Measurements from ENCODE around the gene NTM. TPM values are rescaled to one million over a fixed set of nuclear protein-coding genes. Genes with fewer than 3 reads are reported as not detected.

Gene NTM
- polyA plus RNA-seq, 1 donor (not counting 4 experiments of a cell fraction or from before 2014, with no cell fraction given), result 47.9 TPM

DNA sequence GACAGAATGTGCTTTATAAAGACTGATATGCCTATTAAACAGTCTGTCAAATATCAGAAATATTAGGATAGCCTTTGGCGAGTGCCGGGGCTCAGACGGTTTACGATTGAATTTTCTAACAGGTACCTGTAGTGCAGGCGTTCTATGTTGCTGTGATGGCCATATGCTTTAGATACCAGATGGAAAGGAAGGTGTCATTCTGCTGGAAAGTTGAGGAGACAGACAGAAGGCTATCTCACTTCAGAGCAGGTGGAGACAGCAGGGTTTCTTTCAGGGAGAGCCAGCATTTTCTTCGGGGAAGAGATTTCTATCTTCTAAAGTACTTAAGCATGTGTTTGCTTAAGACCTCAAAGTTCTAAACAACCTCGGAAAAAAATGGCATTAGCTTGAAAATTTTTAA, 415.4 kb downstream of the NTM start:
- FAIRE-seq, result no peak
- TF ChIP-seq EZH2 (IDR thresholded peaks at IDR 0.05; ENCODE audit: low read length), result no peak
- TF ChIP-seq, protein P1, sequence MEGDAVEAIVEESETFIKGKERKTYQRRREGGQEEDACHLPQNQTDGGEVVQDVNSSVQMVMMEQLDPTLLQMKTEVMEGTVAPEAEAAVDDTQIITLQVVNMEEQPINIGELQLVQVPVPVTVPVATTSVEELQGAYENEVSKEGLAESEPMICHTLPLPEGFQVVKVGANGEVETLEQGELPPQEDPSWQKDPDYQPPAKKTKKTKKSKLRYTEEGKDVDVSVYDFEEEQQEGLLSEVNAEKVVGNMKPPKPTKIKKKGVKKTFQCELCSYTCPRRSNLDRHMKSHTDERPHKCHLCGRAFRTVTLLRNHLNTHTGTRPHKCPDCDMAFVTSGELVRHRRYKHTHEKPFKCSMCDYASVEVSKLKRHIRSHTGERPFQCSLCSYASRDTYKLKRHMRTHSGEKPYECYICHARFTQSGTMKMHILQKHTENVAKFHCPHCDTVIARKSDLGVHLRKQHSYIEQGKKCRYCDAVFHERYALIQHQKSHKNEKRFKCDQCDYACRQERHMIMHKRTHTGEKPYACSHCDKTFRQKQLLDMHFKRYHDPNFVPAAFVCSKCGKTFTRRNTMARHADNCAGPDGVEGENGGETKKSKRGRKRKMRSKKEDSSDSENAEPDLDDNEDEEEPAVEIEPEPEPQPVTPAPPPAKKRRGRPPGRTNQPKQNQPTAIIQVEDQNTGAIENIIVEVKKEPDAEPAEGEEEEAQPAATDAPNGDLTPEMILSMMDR (optimal IDR thresholded peaks at IDR 0.05 in 1 of 3, IDR thresholded peaks at IDR 0.05 in 1 of 3, conservative IDR thresholded peaks at IDR 0.05 in 1 of 3; ENCODE audit: extremely low read depth in 1 of 3, insufficient read depth in 2 of 3, low read length in 3 of 3), result no peak

DNA sequence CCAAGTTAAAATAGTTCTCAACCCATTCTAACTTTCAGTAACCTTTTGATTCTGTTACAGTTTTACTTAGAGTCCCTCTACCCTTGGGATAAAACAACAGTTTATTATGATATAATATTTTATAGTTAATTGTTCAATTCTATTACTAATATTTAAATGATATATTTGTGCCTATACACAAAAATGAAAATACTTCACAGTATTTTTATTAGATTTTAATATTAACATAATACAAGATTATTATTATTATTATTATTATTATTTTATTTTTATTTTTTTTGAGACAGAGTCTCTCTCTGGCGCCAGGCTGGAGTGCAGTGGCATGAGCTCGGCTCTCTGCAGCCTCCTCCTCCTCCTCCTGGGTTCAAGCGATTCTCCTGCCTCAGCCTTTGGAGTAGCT, 416.7 kb downstream of the NTM start:
- no peak for DNase-seq (ENCODE audit: low read depth, low spot score)

More for the DNA sequence above, 415.4 kb downstream of the NTM start:
- dilution Hi-C loops (cut with MboI; ENCODE audit: extremely low pct_ligation_motif_present, low sequenced_read_pairs), result no loop called here
- H3K4me1 ChIP-seq (ENCODE audit: control insufficient read depth, extremely low read depth, insufficient read depth, low read length), result no peaks in the 10 kb centered on the region
- H3K27me3 ChIP-seq (ENCODE audit: control insufficient read depth, extremely low read depth, insufficient read depth, low read length), result no peaks in the 10 kb centered on the region
- DNase-seq (ENCODE audit: low read depth, low spot score), result no peak
- no peaks in the 10 kb centered on the region for H3K79me2 ChIP-seq (ENCODE audit: control insufficient read depth, insufficient read depth, low read length)
- no peaks in the 10 kb centered on the region for H3K36me3 ChIP-seq (ENCODE audit: control insufficient read depth in 2 of 2, extremely low read depth in 1 of 2, insufficient read depth in 2 of 2, low read length in 2 of 2)
- no peak overlapping the region for H3K4me3 ChIP-seq (ENCODE audit: control insufficient read depth in 2 of 3, extremely low read depth in 1 of 3, insufficient read depth in 2 of 3, low read depth in 1 of 3, low read length in 3 of 3)
- H3K27ac ChIP-seq (ENCODE audit: control insufficient read depth, insufficient read depth, low read length), result no peak overlapping the region
- no peaks in the 10 kb centered on the region for H4K20me1 ChIP-seq (ENCODE audit: control insufficient read depth, extremely low read depth, insufficient read depth, low read length)
- H3K4me2 ChIP-seq (ENCODE audit: control insufficient read depth, extremely low read depth, insufficient read depth, low read depth, low read length), result no peak overlapping the region
- no peaks in the 10 kb centered on the region for H3K9me3 ChIP-seq (ENCODE audit: control insufficient read depth, low read depth, low read length)
- no peak overlapping the region for H3K9ac ChIP-seq (ENCODE audit: control insufficient read depth, extremely low read depth, insufficient read depth, low read length)
- no peaks in the 10 kb centered on the region for H3K9me1 ChIP-seq (ENCODE audit: control insufficient read depth, extremely low read depth, insufficient read depth, low read length)
- no peak overlapping the region for H2AFZ ChIP-seq (ENCODE audit: control insufficient read depth, low read length)

More for the DNA sequence above, 416.7 kb downstream of the NTM start:
- FAIRE-seq, result no peak
- no peaks in the 10 kb centered on the region for H3K79me2 ChIP-seq (ENCODE audit: control insufficient read depth, insufficient read depth, low read length)
- no peaks in the 10 kb centered on the region for H3K36me3 ChIP-seq (ENCODE audit: control insufficient read depth in 2 of 2, extremely low read depth in 1 of 2, insufficient read depth in 2 of 2, low read length in 2 of 2)
- no peaks in the 10 kb centered on the region for H3K27me3 ChIP-seq (ENCODE audit: control insufficient read depth, extremely low read depth, insufficient read depth, low read length)
- dilution Hi-C loops (cut with MboI; ENCODE audit: extremely low pct_ligation_motif_present, low sequenced_read_pairs), result no loop called here
- TF ChIP-seq, protein P1 (optimal IDR thresholded peaks at IDR 0.05 in 1 of 3, IDR thresholded peaks at IDR 0.05 in 1 of 3, conservative IDR thresholded peaks at IDR 0.05 in 1 of 3; ENCODE audit: extremely low read depth in 1 of 3, insufficient read depth in 2 of 3, low read length in 3 of 3), result no peak
- TF ChIP-seq EZH2 (IDR thresholded peaks at IDR 0.05; ENCODE audit: low read length), result no peak
- H3K4me3 ChIP-seq (ENCODE audit: control insufficient read depth in 2 of 3, extremely low read depth in 1 of 3, insufficient read depth in 2 of 3, low read depth in 1 of 3, low read length in 3 of 3), result no peak overlapping the region
- H3K9me3 ChIP-seq (ENCODE audit: control insufficient read depth, low read depth, low read length), result no peaks in the 10 kb centered on the region
- H2AFZ ChIP-seq (ENCODE audit: control insufficient read depth, low read length), result no peak overlapping the region
- no peak overlapping the region for H3K27ac ChIP-seq (ENCODE audit: control insufficient read depth, insufficient read depth, low read length)
- H3K4me1 ChIP-seq (ENCODE audit: control insufficient read depth, extremely low read depth, insufficient read depth, low read length), result no peaks in the 10 kb centered on the region
- H3K9ac ChIP-seq (ENCODE audit: control insufficient read depth, extremely low read depth, insufficient read depth, low read length), result no peak overlapping the region
- no peaks in the 10 kb centered on the region for H4K20me1 ChIP-seq (ENCODE audit: control insufficient read depth, extremely low read depth, insufficient read depth, low read length)
- no peaks in the 10 kb centered on the region for H3K9me1 ChIP-seq (ENCODE audit: control insufficient read depth, extremely low read depth, insufficient read depth, low read length)
- H3K4me2 ChIP-seq (ENCODE audit: control insufficient read depth, extremely low read depth, insufficient read depth, low read depth, low read length), result no peak overlapping the region
